CD4-positive, alpha-beta memory T cell (primary cell): Measurements from ENCODE around the gene INMT. TPM values are rescaled to one million over a fixed set of nuclear protein-coding genes. Genes with fewer than 3 reads are reported as not detected.
A peak's percentile ranks its signal among the peaks of the same experiment; 100 is the strongest.

Source experiments
- CTCF ChIA-PET: fragments of 350-600 bp; sonication (Branson Sonifier 250); formaldehyde crosslinking; loops from one replicate; lab custom pipeline; 2021; ENCODE audit warnings: inconsistent platforms; ENCODE audit not compliant: partially characterized antibody; lab: Charles Lee
- POLR2A ChIA-PET: fragments of 350-600 bp; sonication (Branson Sonifier 250); formaldehyde crosslinking; loops from one replicate; lab custom pipeline; 2021; ENCODE audit not compliant: partially characterized antibody; lab: Charles Lee
- DNase-seq, 5 donors: peaks; one replicate each; pipeline versions ENCODE4 v3.0.0 to v3.0.0-alpha.2; 2020 to 2022; ENCODE audit warnings: mixed read lengths in 1 of 5
- H3K27ac ChIP-seq: one replicate; pipeline ENCODE4 v1.7.0; 2013; ENCODE audit warnings: low read depth, low read length
- H3K27me3 ChIP-seq: 2 replicates; pipeline ENCODE4 v1.7.0; 2013; ENCODE audit warnings: mild to moderate bottlenecking, low read length, moderate library complexity; ENCODE audit not compliant: insufficient read depth
- H3K36me3 ChIP-seq: 2 replicates; pipeline ENCODE4 v1.7.0; 2013; ENCODE audit warnings: mild to moderate bottlenecking, low read length, moderate library complexity; ENCODE audit not compliant: insufficient read depth
- H3K4me1 ChIP-seq: 2 replicates; pipeline ENCODE4 v1.7.0; 2013; ENCODE audit warnings: mild to moderate bottlenecking, low read length, moderate library complexity; ENCODE audit not compliant: insufficient read depth
- H3K4me3 ChIP-seq, 2 donors: one replicate each; pipeline ENCODE4 v1.7.0; 2013; ENCODE audit warnings: low read length in 2 of 2, mild to moderate bottlenecking in 1 of 2
- H3K9me3 ChIP-seq, 2 donors: one replicate each; pipeline ENCODE4 v1.7.0; 2013; ENCODE audit warnings: low read length in 2 of 2, control low read depth in 1 of 2; ENCODE audit not compliant: control insufficient read depth in 1 of 2
- H3K27ac Mint-ChIP-seq, 7 donors: one replicate each; pipeline ENCODE4 v1.8.0; 2020 to 2021; ENCODE audit warnings: mixed read lengths in 7 of 7, mild to moderate bottlenecking in 6 of 7, inconsistent platforms in 3 of 7, moderate library complexity in 3 of 7
- H3K27me3 Mint-ChIP-seq, 2 donors: one replicate each; pipeline ENCODE4 v1.8.0; 2020 to 2021; ENCODE audit warnings: mixed read lengths in 2 of 2
- H3K36me3 Mint-ChIP-seq, 2 donors: one replicate each; pipeline ENCODE4 v1.8.0; 2020 to 2021; ENCODE audit warnings: mixed read lengths in 2 of 2, inconsistent platforms in 1 of 2, mild to moderate bottlenecking in 1 of 2
- H3K4me1 Mint-ChIP-seq, 4 donors: one replicate each; pipeline ENCODE4 v1.8.0; 2020 to 2021; ENCODE audit warnings: mixed read lengths in 4 of 4, mild to moderate bottlenecking in 1 of 4
- H3K4me3 Mint-ChIP-seq, 8 donors: one replicate each; pipeline ENCODE4 v1.8.0; 2020 to 2021; ENCODE audit warnings: mixed read lengths in 8 of 8, mild to moderate bottlenecking in 7 of 8, moderate library complexity in 6 of 8, inconsistent platforms in 3 of 8
- H3K9me3 Mint-ChIP-seq, 8 donors: one replicate each; pipeline ENCODE4 v1.8.0; 2020 to 2021; ENCODE audit warnings: mixed read lengths in 8 of 8, mild to moderate bottlenecking in 5 of 8, inconsistent platforms in 3 of 8, moderate library complexity in 1 of 8
- intact Hi-C: fragments of 100-400 bp; cut with micrococcal nuclease; formaldehyde crosslinking; loops from one replicate; pipeline ENCODE4 v1.15.1; 2023
- polyA plus RNA-seq, 2 donors: library from polyadenylated mRNA; unstranded; fragments of 300-500 nt; fragmentation: Illumina TruSeq; gene quantifications; one replicate each; pipeline ENCODE4 v1.2.3, GENCODE V29; 2021
- total RNA-seq, 2 experiments: library from RNA; stranded (reverse); gene quantifications; one replicate each; pipeline ENCODE4 v1.2.3, GENCODE V29; 2021

The INMT gene
- total and polyA plus RNA-seq, 4 experiments from 2014 or later: 0.22 to 1.2 (median 0.82) TPM

GRCh38 chr7:30745261-30745941 is 6.5 kb upstream of the INMT start:
- peaks cover 0 to 3% of the 10 kb centered on the region in 2 donors for H3K27me3 Mint-ChIP-seq
- peaks cover 16% of the 10 kb centered on the region for H3K4me1 ChIP-seq
- H3K4me1 Mint-ChIP-seq: peaks cover 10 to 23% (median 11%) of the 10 kb centered on the region in 4 donors
- H3K9me3 ChIP-seq: no peaks in the 10 kb centered on the region
- H3K4me3 Mint-ChIP-seq: no peak overlapping the region
- no peaks in the 10 kb centered on the region for H3K36me3 ChIP-seq
- H3K27ac Mint-ChIP-seq: peak overlapping the region in 1 of 7 donors; percentile 12
- H3K4me3 ChIP-seq: no peak overlapping the region
- no peak for DNase-seq
- H3K36me3 Mint-ChIP-seq: no peaks in the 10 kb centered on the region
- intact Hi-C loops: no loop called here
- CTCF ChIA-PET: interaction anchor here (1.2 to 1.5 kb wide), 3 partner anchors 19 to 42 kb away, joined by 3 to 7 read pairs (median 4); no protein-coding TSS in a partner anchor
- no peaks in the 10 kb centered on the region for H3K27me3 ChIP-seq
- no peaks in the 10 kb centered on the region for H3K9me3 Mint-ChIP-seq
- H3K27ac ChIP-seq: no peak overlapping the region
- POLR2A ChIA-PET: interaction anchor here (1.1 kb wide), 1 partner anchor 18 kb away, joined by 5 read pairs; no protein-coding TSS in a partner anchor

- no peaks in the 10 kb centered on the region for H3K9me3 ChIP-seq
- Mint-ChIP-seq H3K36me3 (no peaks in the 10 kb centered on the region), H3K9me3 (peaks cover 0 to 4% (median 0%) of the 10 kb centered on the region in 8 donors), H3K27ac (no peak overlapping the region), H3K4me3 (no peak overlapping the region), H3K4me1 (no peaks in the 10 kb centered on the region), H3K27me3 (peaks cover 0 to 4% of the 10 kb centered on the region in 2 donors)
- DNase-seq: no peak
- ChIA-PET POLR2A (no interaction called here), CTCF (interaction anchor here (4.6 kb wide), 1 partner anchor 10 kb away, joined by 30 read pairs; no protein-coding TSS in a partner anchor)
- intact Hi-C loops: no loop called here
- no peak overlapping the region for H3K4me3 ChIP-seq
- H3K4me1 ChIP-seq: no peaks in the 10 kb centered on the region
- H3K36me3 ChIP-seq: no peaks in the 10 kb centered on the region
- no peak overlapping the region for H3K27ac ChIP-seq
- no peaks in the 10 kb centered on the region for H3K27me3 ChIP-seq
Measured at GRCh38 chr7:30750010-30750409, 1.9 kb upstream of the INMT start.

- Histone ChIP-seq H3K4me1 (no peaks in the 10 kb centered on the region), H3K9me3 (no peaks in the 10 kb centered on the region), H3K27ac (no peak overlapping the region), H3K4me3 (no peak overlapping the region), H3K36me3 (no peaks in the 10 kb centered on the region), H3K27me3 (no peaks in the 10 kb centered on the region)
- Mint-ChIP-seq H3K4me3 (no peak overlapping the region), H3K4me1 (no peaks in the 10 kb centered on the region), H3K27ac (peak overlapping the region in 1 of 7 donors; percentile 55), H3K27me3 (peaks cover 0 to 4% of the 10 kb centered on the region in 2 donors), H3K9me3 (peaks cover 0 to 4% (median 0%) of the 10 kb centered on the region in 8 donors), H3K36me3 (no peaks in the 10 kb centered on the region)
- intact Hi-C loops: no loop called here
- ChIA-PET CTCF (interaction anchor here (4.6 kb wide), 1 partner anchor 11 kb away, joined by 30 read pairs; no protein-coding TSS in a partner anchor), POLR2A (no interaction called here)
- no peak for DNase-seq
Measured at GRCh38 chr7:30750683-30751650, 968 bp upstream of the INMT start.

- CTCF ChIA-PET: interaction anchor here (4.6 kb wide), 1 partner anchor 12 kb away, joined by 30 read pairs; no protein-coding TSS in a partner anchor
- DNase-seq: no peak
- no peaks in the 10 kb centered on the region for H3K36me3 ChIP-seq
- no peaks in the 10 kb centered on the region for H3K4me1 ChIP-seq
- H3K4me3 ChIP-seq: no peak overlapping the region
- POLR2A ChIA-PET: no interaction called here
- Mint-ChIP-seq H3K4me1 (no peaks in the 10 kb centered on the region), H3K27ac (no peak overlapping the region), H3K4me3 (no peak overlapping the region), H3K36me3 (no peaks in the 10 kb centered on the region), H3K27me3 (peaks cover 0 to 7% of the 10 kb centered on the region in 2 donors), H3K9me3 (peaks cover 0 to 4% (median 0%) of the 10 kb centered on the region in 8 donors)
- H3K27me3 ChIP-seq: no peaks in the 10 kb centered on the region
- H3K9me3 ChIP-seq: no peaks in the 10 kb centered on the region
- intact Hi-C loops: no loop called here
- no peak overlapping the region for H3K27ac ChIP-seq
Measured at GRCh38 chr7:30752484-30752883, 549 bp downstream of the INMT start.

GRCh38 chr7:30752979-30753378 is 1.0 kb downstream of the INMT start:
- H3K36me3 Mint-ChIP-seq: no peaks in the 10 kb centered on the region
- no peaks in the 10 kb centered on the region for H3K4me1 ChIP-seq
- H3K27ac ChIP-seq: no peak overlapping the region
- intact Hi-C loops: no loop called here
- H3K36me3 ChIP-seq: no peaks in the 10 kb centered on the region
- no peak overlapping the region for H3K4me3 ChIP-seq
- H3K27me3 Mint-ChIP-seq: peaks cover 0 to 12% of the 10 kb centered on the region in 2 donors
- CTCF ChIA-PET: no interaction called here
- H3K27ac Mint-ChIP-seq: no peak overlapping the region
- H3K4me3 Mint-ChIP-seq: no peak overlapping the region
- H3K27me3 ChIP-seq: no peaks in the 10 kb centered on the region
- POLR2A ChIA-PET: no interaction called here
- DNase-seq: no peak
- no peaks in the 10 kb centered on the region for H3K9me3 ChIP-seq
- no peaks in the 10 kb centered on the region for H3K4me1 Mint-ChIP-seq
- peaks cover 0 to 4% (median 0%) of the 10 kb centered on the region in 8 donors for H3K9me3 Mint-ChIP-seq

- Histone ChIP-seq H3K27ac (no peak overlapping the region), H3K36me3 (no peaks in the 10 kb centered on the region), H3K27me3 (no peaks in the 10 kb centered on the region), H3K4me1 (no peaks in the 10 kb centered on the region), H3K9me3 (no peaks in the 10 kb centered on the region), H3K4me3 (no peak overlapping the region)
- Mint-ChIP-seq H3K36me3 (no peaks in the 10 kb centered on the region), H3K9me3 (peaks cover 0 to 4% (median 0%) of the 10 kb centered on the region in 8 donors), H3K27me3 (peaks cover 0 to 13% of the 10 kb centered on the region in 2 donors), H3K4me1 (no peaks in the 10 kb centered on the region), H3K4me3 (no peak overlapping the region), H3K27ac (no peak overlapping the region)
- intact Hi-C loops: no loop called here
- CTCF ChIA-PET: no interaction called here
- no peak for DNase-seq
- POLR2A ChIA-PET: no interaction called here
Measured at GRCh38 chr7:30754315-30754877, 2.5 kb downstream of the INMT start.
